ENCODE results near the gene BPIFA3.

BPIFA3 gene

DNA sequence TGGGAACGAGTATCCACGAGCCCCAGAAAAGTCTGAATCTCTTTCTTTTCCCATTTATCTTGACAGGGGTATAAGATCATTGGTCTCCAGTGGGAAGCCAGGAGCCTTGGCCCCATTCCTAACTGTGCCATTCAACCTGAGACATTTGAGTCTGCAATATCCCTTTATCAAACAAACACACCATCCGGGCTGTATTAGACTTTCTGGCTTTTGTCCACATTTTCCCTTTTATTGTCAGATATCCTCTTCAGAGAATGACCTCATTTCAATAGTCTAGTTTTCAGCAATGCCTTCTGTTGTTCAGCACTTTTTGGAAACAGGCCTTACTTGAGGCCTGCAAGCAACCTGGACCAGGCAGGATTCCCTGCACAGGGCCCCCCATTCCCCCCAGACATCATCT lies 34.3 kb downstream of the BPIFA3 start:
- in situ Hi-C loops (cut with HindIII; ENCODE audit: low pct_ligation_motif_present, low pct_unique_long_range_greater_than_20kb, low sequenced_read_pairs): no loop called here
- DNase-seq: no peak

DNA sequence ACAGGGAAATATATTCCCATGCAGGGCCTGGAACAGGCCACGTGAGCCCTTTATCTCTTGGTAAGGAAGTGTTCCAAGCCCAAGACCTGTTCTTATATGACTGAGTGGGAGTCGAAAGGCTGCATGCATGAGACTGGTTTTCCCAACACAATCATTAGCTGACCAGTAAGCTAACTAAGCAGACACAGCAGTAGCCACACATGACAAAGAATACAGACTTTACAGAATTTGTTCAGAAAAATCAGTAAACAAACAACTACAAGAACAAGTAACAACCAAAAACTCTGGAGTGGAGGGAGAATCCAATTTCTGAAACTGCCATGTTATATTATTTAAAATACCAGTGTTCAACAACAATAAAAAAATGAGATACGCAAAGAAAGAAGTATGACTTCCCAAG lies 35.3 kb downstream of the BPIFA3 start:
- no peak for DNase-seq
- in situ Hi-C loops (cut with HindIII; ENCODE audit: low pct_ligation_motif_present, low pct_unique_long_range_greater_than_20kb, low sequenced_read_pairs): no loop called here

DNA sequence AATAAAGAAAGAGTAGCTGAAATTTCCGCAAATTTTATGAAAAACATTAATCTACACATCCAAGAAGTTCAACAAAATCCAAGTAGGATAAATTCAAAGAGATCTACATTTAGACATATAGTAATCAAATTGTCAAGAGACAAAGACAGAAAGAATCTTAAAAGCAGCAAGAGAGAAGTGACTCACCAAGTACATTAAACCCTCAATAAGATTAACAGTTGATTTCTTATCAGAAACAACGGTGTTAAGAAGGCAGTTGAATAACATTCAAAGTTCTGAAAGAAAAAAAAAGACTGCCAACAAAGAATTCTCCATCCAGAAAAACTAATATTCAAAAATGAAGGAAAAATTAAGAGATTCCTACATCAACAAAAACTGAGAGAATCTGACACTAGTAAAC lies 37.9 kb downstream of the BPIFA3 start:
- in situ Hi-C loops (cut with HindIII; ENCODE audit: low pct_ligation_motif_present, low pct_unique_long_range_greater_than_20kb, low sequenced_read_pairs): no loop called here

DNA sequence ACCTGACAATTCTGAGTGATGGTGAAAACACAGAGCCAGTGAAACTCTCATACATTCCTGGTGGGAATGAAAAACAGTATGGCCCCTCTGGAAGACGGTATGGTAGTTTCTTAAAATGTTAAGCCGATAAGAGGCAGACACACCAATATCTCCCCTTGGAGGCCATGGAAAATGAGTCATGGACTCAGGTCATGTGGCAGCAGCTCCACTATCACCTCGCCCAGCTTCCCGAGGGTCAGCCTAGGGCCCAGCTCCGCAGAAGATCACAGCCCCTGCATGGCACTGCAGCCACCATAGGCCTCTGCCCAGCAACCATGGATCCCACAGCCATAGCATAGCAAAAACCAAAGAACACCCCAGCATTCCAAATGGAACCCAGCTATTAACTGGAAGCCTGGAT lies 40.1 kb downstream of the BPIFA3 start:
- in situ Hi-C loops (cut with HindIII; ENCODE audit: low pct_ligation_motif_present, low pct_unique_long_range_greater_than_20kb, low sequenced_read_pairs): no loop called here
- no peak for DNase-seq

More for the DNA sequence above, 37.9 kb downstream of the BPIFA3 start:
- DNase-seq: no peak

DNA sequence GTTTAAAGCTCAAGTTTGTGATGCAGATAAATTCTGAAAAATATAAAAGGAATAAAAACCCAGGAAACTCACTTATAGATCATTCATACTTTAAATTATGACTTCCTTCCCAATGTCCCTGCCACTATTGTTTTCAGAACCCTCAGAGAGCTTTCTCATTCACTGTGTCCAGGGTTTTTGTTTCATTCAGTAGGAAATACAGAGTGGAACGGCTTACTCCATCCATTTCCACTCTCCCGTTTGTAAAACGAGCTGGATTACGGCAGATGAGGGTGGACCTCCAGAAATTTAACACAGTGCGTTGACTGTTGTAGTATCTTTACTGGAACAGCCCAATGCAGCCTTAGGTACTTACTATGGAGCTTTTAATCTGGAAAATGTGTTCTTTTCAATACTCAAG lies 42.2 kb downstream of the BPIFA3 start:
- in situ Hi-C loops (cut with HindIII; ENCODE audit: low pct_ligation_motif_present, low pct_unique_long_range_greater_than_20kb, low sequenced_read_pairs): no loop called here
- no peak for DNase-seq

DNA sequence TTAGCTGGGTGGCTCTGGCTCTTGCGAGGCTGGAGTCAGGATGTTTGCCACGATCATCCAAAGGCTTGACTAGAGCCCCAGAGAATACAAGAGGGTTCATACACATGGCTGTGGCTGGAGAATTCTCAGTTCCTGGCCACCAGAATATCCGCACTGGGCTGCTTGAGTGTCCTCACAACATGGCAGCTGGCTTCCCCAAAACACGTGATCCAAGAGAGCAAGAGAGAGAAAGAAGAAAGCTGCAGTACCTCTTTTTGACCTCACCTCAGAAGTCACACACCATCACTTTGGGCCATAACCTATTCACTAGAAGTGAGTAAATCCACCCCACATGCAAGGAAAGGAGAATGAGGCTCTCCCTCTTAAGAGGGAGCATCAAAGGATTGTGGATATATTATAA lies 44.3 kb downstream of the BPIFA3 start:
- in situ Hi-C loops (cut with HindIII; ENCODE audit: low pct_ligation_motif_present, low pct_unique_long_range_greater_than_20kb, low sequenced_read_pairs): no loop called here
- DNase-seq: no peak

DNA sequence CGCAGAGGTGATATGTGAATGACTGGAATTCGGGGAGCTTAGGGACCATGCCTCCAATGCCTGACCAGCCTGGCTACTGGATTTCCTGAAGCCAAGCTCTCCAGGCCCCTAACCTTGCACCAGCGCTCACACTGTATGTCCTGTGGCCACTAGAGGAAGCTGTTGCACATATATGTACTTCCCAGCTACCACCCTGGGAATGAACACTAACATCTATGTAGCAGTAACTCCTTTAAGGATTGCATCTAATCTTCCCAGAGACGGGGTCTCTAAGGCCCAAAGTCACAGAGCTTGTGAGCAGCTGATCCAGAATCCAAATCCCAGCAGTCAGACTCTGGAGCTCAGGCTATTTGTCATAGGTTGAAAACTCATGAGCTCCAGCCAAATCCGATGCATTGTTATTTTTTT lies 45.5 kb downstream of the BPIFA3 start:
- DNase-seq: peak; percentile 63
- in situ Hi-C loops (cut with HindIII; ENCODE audit: low pct_ligation_motif_present, low pct_unique_long_range_greater_than_20kb, low sequenced_read_pairs): no loop called here

DNA sequence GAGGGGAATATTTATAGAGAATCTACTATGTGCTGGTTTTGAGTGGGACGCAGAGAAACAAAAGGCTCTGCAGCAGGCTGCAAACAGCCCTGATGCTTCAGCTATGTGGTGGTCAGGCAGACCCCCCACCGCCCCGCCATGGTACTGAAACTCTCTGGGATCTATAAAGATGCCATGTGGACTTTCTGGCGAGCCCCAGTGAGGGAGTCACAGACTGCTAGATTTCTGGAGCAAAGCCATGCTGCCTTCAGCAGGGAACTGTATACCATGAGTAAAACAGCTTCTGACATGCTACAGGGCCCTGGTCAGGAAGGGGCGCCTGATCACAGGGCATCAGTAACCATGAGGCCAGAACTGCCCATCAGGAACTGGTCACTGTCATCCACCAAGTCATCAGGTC lies 46.6 kb downstream of the BPIFA3 start:
- in situ Hi-C loops (cut with HindIII; ENCODE audit: low pct_ligation_motif_present, low pct_unique_long_range_greater_than_20kb, low sequenced_read_pairs): no loop called here
- DNase-seq: no peak

DNA sequence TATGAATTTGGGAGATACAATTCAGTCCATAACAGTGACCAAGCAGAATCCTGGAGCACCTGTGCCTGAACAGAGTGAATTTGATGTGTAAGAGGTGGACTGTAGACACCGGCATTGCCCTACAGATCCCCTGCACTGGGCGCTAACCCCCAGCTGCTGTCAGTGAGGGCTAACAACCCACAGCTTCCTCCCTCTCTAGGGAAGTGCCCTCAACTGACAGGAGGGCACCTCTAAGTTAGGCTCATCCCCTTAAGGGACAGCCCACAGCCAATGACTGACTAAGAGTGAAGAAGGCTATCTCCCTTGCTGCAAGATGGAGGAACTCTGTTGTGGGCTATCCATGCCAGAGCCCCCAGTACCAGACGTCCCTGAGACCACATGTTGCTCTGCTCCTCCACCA lies 50.5 kb downstream of the BPIFA3 start:
- in situ Hi-C loops (cut with HindIII; ENCODE audit: low pct_ligation_motif_present, low pct_unique_long_range_greater_than_20kb, low sequenced_read_pairs): no loop called here
- DNase-seq: no peak

DNA sequence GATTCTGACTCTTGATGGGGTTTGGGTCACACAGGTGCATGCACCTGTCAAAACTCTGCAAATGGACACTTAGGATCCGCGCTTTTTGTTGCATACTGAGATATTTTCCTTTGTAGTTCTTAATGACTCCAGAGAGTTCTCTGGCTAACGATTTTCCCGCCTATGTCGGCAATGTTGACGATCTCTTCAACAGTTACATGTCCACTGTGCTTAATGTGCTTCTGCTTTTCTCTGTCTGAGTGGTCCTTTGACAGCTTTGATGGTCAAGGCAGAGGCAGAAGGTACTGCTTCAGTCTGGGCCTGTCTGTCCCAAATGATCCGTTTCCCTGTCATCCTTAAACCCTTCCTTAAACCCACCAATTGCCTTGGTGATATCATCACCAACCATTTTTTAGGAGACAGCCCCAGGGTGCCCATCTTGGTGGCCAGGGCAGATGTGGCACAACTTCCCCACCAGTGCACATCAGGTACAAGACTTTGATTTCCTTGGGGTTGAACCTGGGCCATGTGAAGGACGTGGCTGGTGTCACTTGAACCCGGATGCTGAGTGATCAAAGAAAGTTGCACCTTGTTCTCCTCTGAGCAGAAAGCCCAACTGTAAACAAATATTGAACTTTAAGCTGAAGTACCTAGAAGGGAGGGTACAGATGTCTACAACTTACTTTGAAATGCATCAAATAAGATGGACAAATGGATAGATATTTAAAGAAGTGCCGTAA lies 55.2 kb downstream of the BPIFA3 start:
- in situ Hi-C loops (cut with HindIII; ENCODE audit: low pct_ligation_motif_present, low pct_unique_long_range_greater_than_20kb, low sequenced_read_pairs): no loop called here
- DNase-seq: no peak

DNA sequence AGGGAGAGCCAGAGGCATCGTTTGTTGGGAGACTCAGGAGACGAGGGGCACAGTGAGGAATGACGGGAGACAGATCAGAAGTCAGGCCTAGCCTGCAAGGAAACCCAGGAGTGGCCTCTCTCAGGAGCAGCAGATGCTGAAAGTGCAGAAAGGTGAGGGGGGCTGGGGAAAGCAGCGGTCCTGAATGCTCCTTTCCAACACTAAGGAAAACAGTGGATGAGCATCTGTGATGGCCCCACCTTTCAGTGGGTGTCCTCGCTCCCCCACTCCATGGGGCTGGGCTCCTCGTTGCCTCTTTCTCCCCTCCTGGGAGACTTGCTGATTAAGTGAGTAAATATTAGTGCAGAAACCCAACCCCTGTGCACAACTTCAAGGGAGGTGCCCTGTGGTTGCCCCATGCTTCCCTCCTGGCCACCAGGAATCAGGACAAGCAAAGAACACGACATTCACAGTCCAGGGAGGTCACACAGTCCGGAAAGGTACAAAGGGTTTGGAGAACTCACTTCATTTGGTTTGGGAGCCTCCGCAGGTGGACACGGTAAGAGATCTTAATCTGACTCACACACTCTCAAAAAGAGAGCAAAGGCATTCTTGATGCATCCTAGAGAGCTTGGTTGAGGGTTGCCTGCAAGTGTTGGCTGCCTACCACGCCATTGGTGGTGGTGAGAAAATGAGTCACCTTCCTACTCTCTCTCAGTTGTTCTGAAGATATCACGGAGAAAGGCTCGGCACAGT lies 56.1 kb downstream of the BPIFA3 start:
- in situ Hi-C loops (cut with HindIII; ENCODE audit: low pct_ligation_motif_present, low pct_unique_long_range_greater_than_20kb, low sequenced_read_pairs): no loop called here
- peak; percentile 22 for DNase-seq

DNA sequence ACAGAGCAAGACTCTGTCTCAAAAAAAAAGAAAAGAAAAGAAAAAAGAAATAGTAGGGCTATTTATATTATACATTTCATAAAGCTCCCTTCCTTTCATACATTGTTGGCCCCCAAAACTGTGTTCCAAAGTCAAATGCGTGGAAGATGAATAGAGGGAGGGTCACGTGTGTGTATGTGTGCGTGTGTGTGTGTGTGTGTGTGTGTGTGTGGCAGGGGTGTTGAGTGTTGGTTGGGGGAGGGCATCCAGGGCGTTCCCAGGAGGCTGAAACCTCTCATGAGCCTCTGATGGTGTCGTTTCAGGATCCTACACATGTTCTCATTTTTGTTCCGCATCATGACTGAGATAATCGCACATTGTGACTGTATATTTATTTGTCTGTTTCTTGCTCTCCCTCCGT lies 58.1 kb downstream of the BPIFA3 start:
- DNase-seq: no peak
- in situ Hi-C loops (cut with HindIII; ENCODE audit: low pct_ligation_motif_present, low pct_unique_long_range_greater_than_20kb, low sequenced_read_pairs): no loop called here

DNA sequence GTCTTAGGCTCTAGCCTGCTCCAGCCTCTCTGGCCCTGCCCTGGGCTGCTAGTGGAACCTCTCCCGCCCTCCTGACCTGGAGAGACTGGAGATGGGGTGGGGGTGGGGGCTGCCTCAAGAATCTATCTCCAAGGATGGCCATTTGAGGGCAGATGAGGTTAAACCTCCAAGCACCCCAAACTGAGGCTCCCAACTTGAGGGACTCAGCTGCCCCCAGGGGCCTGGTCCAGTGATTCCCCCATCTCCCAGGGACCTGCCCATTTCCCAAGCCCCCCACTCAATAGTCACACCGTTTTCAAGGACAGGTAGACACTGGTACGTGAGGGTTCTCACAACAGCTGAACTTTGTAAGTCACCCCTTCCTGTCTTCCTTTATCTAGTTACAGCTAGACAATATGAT lies 58.7 kb downstream of the BPIFA3 start:
- in situ Hi-C loops (cut with HindIII; ENCODE audit: low pct_ligation_motif_present, low pct_unique_long_range_greater_than_20kb, low sequenced_read_pairs): no loop called here
- DNase-seq: no peak

DNA sequence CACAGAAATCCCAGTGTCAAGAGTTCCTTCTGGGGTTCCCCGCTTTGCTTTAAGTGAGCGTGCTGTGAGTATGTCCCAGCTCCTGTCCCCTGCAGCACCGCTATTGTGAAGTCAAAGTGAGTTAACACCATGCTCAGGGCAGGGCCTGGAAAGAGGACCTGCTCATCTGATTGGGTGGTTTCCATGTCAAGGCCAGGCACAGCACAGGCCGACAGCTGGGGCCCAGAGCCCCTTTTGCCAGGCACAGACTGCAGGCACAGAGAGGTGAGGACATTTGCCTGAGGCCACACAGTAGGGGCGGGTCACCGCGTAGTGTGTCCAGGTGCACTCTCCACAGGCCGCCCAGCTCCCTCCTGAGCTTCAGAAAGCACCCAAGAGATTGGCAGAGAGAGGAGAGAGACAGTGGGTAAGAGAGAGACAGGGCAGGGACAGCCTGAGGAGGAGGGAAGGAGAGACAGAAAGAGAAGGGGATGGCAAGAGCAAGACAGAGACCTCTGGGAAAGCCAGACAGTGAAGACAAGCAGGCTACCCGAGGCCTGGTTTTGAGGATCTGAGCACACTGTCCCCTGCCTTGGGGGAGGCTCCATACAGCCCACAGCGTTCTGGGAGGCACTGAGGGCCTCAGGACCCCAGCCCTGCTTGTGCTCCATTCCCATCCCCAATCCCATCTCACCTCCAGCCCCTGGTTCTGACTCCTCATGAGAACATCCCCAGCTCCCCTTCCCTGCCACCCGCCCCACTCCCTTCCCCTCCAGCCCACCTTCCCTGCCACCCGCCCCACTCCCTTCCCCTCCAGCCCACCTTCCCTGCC lies 59.4 kb downstream of the BPIFA3 start:
- no peak for DNase-seq
- in situ Hi-C loops (cut with HindIII; ENCODE audit: low pct_ligation_motif_present, low pct_unique_long_range_greater_than_20kb, low sequenced_read_pairs): no loop called here
